NCI-H345 (cell line): ENCODE results near the gene SMIM14.
A peak's percentile ranks its signal among the peaks of the same experiment; 100 is the strongest.
"Not testable (repeated sequence)": the region's sequence is repeated elsewhere in the genome, so short reads cannot be mapped to it uniquely, and the experiment has no call there.

Experiments
- DNase-seq: peaks from one replicate; lab custom pipeline; 2025; lab: John Stamatoyannopoulos, UW

SMIM14 gene

GRCh38 chr4:39530682-39531081, 108.0 kb downstream of the SMIM14 start:
- no peak for DNase-seq

- no peak for DNase-seq
Measured at GRCh38 chr4:39529534-39529933, 109.1 kb downstream of the SMIM14 start.

- DNase-seq: peak; percentile 34
Measured at GRCh38 chr4:39528061-39528465, 110.6 kb downstream of the SMIM14 start.

- DNase-seq: peak; percentile 95
Measured at GRCh38 chr4:39527296-39528060, 111.2 kb downstream of the SMIM14 start, which contains the start of gene UGDH. Gene UGDH, minus strand, starts transcription at chr4:39527439. Its CDS starts 5,927 bp downstream, at chr4:39521512.

- DNase-seq: no peak
Measured at GRCh38 chr4:39526765-39527295, 111.8 kb downstream of the SMIM14 start.

- no peak for DNase-seq
Measured at GRCh38 chr4:39525822-39526690, 112.6 kb downstream of the SMIM14 start.

GRCh38 chr4:39524161-39524957, 114.3 kb downstream of the SMIM14 start:
- DNase-seq: no peak

- DNase-seq: no peak
Measured at GRCh38 chr4:39522068-39522467, 116.6 kb downstream of the SMIM14 start.

- DNase-seq: no peak
Measured at GRCh38 chr4:39521253-39521919, 117.3 kb downstream of the SMIM14 start.

- no peak for DNase-seq
Measured at GRCh38 chr4:39518484-39518883, 120.2 kb downstream of the SMIM14 start.

- DNase-seq: no peak
Measured at GRCh38 chr4:39516407-39516966, 122.2 kb downstream of the SMIM14 start.

- not testable (repeated sequence) for DNase-seq
Measured at GRCh38 chr4:39515669-39516401, 122.8 kb downstream of the SMIM14 start.

GRCh38 chr4:39514888-39515401, 123.7 kb downstream of the SMIM14 start:
- no peak for DNase-seq

- DNase-seq: not testable (repeated sequence)
Measured at GRCh38 chr4:39514266-39514665, 124.4 kb downstream of the SMIM14 start.

- no peak for DNase-seq
Measured at GRCh38 chr4:39510348-39510929, 128.2 kb downstream of the SMIM14 start.

GRCh38 chr4:39505581-39505980, 133.1 kb downstream of the SMIM14 start:
- DNase-seq: no peak

- no peak for DNase-seq
Measured at GRCh38 chr4:39504538-39504937, 134.1 kb downstream of the SMIM14 start.

GRCh38 chr4:39502664-39503035, 136.0 kb downstream of the SMIM14 start:
- DNase-seq: not testable (repeated sequence)

GRCh38 chr4:39502019-39502663, 136.5 kb downstream of the SMIM14 start:
- no peak for DNase-seq
